Gastrocnemius medialis (tissue), 4 donors: ENCODE data around the gene FOSL2.

Source experiments
- CTCF ChIP-seq, 5 experiments: fragments of 450-650 bp in 3 of 5; fragments of 200-600 bp in 2 of 5; sonication (generic) in 2 of 5; IDR thresholded peaks in 4 of 5; conservative IDR thresholded peaks in 1 of 5; 1 replicate in 4 of 5; 2 replicates in 1 of 5; pipeline ENCODE4 v1.5.1; 2016 to 2019; ENCODE audit warnings: antibody characterized with exemption in 5 of 5, mild to moderate bottlenecking in 3 of 5, moderate library complexity in 3 of 5
- POLR2A ChIP-seq, 2 donors: fragments of 450-650 bp; IDR thresholded peaks; one replicate each; pipeline ENCODE4 v1.6.1; 2017; ENCODE audit warnings: antibody characterized with exemption in 2 of 2, mild to moderate bottlenecking in 2 of 2, moderate library complexity in 2 of 2

GRCh38 chr2:28399289-28399688 lies 6.6 kb downstream of the FOSL2 start:
- TF ChIP-seq CTCF (IDR thresholded peaks at IDR 0.05 in 4 of 5, conservative IDR thresholded peaks at IDR 0.05 in 1 of 5) (no peak), POLR2A (IDR thresholded peaks at IDR 0.05) (no peak)
